ENCODE data around the gene ANO6.

The ANO6 gene

DNA sequence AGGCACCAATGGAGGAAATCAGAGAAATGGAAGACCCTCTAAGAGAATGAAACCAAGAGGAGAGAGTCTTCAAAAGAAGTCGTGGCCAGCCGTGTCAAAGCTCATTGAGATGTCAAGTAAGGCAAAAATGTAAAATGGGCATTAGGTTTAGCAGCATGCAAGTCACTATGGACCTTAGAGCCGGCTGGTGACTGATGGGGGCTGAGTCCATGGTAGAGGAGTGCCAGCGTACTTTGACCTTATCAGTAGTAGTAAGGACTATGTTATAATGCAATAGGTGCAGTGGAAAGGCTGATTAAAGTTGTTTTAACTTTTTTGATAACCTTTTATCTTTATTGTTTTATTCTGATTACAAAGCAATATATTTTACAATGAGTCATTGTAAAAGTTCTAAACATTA, 66.5 kb downstream of the ANO6 start:
- no peak for DNase-seq (ENCODE audit: low spot score)

GRCh38 chr12:45284096-45284901, 68.4 kb downstream of the ANO6 start:
- peak; percentile 20 for DNase-seq (ENCODE audit: low spot score)

DNA sequence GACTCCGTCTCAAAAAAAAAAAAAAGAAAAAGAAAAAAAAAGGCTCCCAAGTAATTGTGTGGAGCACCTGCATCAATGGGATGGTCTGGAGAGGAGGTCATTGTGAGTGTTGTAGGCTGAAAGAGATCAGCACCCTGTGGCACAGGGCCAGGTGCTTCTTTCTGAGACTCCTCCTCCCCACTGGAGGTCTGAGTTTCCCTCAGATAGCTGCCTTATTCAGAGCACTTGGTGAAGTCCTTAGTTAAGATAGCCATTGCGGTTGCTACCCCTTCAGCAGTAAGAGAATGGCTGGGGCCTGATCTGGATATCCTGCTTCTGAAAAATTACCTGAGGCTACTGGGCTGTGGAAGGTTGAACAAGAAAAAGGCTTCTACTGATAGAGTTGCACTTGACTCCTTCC, 69.8 kb downstream of the ANO6 start:
- no peak for DNase-seq (ENCODE audit: low spot score)

DNA sequence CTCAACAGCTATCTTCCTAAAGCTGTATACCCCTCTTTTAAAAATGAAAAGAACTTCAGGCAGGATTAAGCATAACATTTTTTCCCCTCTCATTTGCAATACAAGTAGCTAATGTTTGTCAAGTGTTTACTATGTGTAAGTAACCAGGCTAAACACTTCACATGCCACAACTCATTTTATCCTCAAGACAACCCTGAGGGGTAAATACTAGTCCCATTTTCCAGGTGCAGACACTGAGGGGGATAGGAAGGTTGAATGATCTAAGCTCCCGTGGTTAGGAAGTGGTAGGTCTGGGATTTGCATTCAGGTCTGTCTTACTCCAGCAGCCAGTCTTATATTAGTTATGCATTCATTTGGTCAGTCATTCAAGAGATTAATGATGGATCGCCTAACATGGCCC, 70.7 kb downstream of the ANO6 start:
- DNase-seq (ENCODE audit: low spot score), result no peak

- no peak for DNase-seq (ENCODE audit: low spot score)
Measured at GRCh38 chr12:45289245-45290215, 73.6 kb downstream of the ANO6 start.

DNA sequence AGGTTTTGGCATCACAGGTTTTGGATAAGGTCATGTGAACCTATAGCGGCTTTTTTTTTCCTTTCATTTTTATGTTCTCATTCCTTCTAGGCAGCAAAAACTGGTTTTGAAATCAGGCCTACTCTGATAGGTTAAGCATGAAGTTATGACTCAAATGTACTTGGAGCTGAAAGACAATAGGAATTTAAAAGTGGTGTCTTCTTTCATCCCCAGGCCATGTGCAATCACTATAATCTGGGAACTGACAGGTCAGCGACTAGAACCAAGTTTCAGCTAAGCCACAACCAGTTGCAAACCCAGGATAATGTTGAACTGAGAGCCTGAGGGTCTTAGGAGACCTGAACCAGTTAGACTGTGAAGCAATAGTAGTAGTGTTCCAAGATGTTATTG, 74.3 kb downstream of the ANO6 start:
- no peak for DNase-seq (ENCODE audit: low spot score)

GRCh38 chr12:45291518-45291917, 75.6 kb downstream of the ANO6 start:
- no peak for DNase-seq (ENCODE audit: low spot score)

- no peak for DNase-seq (ENCODE audit: low spot score)
Measured at GRCh38 chr12:45292486-45293195, 76.7 kb downstream of the ANO6 start.

DNA sequence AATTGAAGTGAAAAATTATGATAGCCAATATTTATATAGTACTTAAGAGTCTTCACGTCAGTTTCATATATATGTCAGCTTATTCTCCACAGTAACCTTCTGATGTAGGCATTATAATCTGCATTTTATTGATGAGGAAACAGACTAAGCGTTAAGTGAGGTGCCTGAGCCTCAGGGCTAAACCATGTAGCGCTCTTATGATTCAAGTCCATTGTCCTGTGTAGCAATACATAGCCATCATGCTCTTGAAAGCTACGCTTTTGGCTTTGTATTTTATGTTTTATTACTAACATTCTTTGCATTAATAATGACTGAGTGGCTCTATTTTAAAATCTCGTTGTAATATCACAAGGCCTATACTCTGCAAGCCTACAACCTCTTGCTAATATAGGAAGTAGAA, 79.0 kb downstream of the ANO6 start:
- DNase-seq (ENCODE audit: low spot score), result no peak

- DNase-seq (ENCODE audit: low spot score), result no peak
Measured at GRCh38 chr12:45296046-45296586, 80.2 kb downstream of the ANO6 start.

GRCh38 chr12:45298047-45298446, 82.2 kb downstream of the ANO6 start:
- no peak for DNase-seq (ENCODE audit: low spot score)

GRCh38 chr12:45298721-45299692, 83.1 kb downstream of the ANO6 start:
- no peak for DNase-seq (ENCODE audit: low spot score)

DNA sequence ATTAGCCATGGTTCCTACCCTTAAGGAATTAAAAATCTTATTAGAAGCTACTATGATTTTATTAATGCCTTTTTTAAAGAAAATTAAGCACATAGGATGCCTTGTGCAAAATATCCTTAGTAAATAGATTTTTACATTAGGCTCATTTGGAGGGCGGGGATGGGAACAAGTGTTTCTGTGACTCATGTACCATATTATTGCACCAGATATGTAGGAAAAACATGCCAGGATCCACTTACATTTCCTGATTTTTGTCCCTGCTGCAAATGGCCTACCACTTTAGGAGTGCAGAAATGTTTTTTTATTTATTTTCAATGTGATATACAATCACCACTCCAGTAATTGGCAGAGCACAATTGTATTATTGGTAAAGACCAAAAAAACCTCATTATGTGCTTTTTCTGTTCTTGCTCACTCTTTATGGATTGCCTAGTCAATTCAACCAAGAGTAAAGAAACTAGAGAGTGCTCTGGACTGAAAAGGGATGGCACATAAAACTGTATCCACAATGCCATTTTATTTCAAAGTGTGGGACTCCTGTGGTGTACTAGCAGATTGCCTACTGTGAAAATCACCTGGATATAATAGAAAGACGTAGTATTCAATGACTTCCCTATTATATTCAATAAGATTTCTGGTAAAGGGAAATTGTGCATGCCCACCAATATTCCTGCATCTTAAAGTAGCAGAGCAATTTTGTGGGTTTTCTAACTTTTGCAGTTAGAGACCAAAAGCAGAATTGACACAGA, 86.9 kb downstream of the ANO6 start:
- no peak for DNase-seq (ENCODE audit: low spot score)

GRCh38 chr12:45303945-45304344, 88.0 kb downstream of the ANO6 start:
- DNase-seq (ENCODE audit: low spot score), result no peak

DNA sequence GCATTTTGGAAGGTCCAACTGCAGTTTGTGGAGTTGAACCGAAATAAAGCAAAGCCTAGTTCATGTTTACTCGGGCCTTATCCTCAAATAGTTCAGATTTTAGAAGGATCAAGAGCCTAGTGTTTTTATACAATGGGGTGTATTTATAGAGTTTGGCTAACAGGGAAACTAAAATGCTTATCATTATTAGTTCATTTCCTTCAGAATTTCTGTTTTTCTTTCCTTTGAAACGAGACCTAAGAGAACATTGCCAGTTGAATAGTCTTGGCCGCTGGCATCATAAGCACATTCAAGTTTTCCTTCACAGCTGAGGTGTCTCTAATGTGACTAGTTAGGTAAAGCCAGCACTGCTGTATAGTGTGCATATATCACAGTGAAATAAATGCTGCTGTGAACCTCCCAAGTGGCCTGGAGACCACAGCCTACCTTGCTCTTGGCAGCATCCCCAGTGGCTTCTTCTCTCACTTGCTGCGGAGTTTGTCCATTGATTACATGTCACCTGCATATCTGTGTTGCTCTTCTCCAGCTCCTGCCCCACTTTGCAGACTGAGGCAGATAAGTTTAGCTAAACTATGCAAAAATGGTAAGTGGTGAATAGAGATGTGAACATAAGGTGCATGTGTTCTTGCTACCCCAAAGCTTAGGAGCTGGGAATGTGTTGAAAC, 88.8 kb downstream of the ANO6 start:
- no peak for DNase-seq (ENCODE audit: low spot score)

- no peak for DNase-seq (ENCODE audit: low spot score)
Measured at GRCh38 chr12:45305907-45306306, 90.0 kb downstream of the ANO6 start.

DNA sequence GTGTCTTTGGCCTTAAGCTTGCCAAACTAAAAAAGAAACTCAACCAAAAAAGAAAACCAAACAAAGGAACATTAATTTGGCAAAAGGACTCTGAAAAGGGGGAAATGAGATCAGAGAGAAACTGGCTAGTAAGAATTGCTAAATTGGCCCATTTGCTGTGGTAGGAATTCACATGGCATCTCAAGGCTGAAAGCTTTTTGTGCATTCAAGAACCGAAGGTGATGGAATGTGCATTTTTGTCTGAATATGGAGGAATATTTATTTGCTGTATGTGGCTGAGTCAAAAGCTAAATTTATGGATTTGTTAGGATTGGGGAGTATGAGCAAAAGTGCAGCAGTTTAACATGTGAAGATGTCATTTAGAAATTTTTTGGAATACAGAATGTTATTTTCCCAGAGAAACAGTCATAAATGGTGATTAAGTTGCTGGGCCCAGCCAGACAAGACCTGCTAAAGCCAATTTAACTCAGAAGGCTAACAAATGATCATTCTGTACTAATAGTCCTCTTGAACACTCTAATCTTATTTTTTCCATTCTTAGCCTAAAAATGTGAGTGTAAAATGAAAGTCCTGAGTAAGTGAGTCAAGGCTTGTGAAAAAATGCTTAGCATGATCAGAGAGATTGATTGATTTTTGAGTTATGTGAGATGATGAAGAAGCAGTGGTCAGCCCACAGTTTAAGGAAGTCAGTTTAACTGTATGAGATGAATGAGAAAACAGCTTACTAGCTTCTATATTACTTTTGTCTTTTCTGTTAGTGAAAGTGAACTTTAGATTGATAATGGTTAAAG, 94.1 kb downstream of the ANO6 start:
- DNase-seq (ENCODE audit: low spot score), result peak; percentile 7

- no peak for DNase-seq (ENCODE audit: low spot score)
Measured at GRCh38 chr12:45310627-45310968, 94.7 kb downstream of the ANO6 start.

GRCh38 chr12:45312012-45312411, 96.1 kb downstream of the ANO6 start:
- no peak for DNase-seq (ENCODE audit: low spot score)

Data from hepatic stellate cell (primary cell).